ENCODE measurements around the gene DIPK1C. TPM values are rescaled to one million over a fixed set of nuclear protein-coding genes. Genes with fewer than 3 reads are reported as not detected.

DIPK1C gene
- total and polyA plus RNA-seq, 2 of the 4 experiments (the other 2 are of a cell fraction), result not detected

GRCh38 chr18:74492259-74492658, 35.2 kb upstream of the DIPK1C start:
- no peak overlapping the region for H3K14ac ChIP-seq (replicated peaks; ENCODE audit: low read depth, low read length)
- no peak overlapping the region for H3K4me3 ChIP-seq (ENCODE audit: insufficient read depth, low read depth, low read length)
- 67% methylated on average over 1 of the region's 3 CpGs; no CpG with 5 or more reads in 1 of the 2 experiments for WGBS, 2 experiments (ENCODE audit: extremely low coverage in 2 of 2, insufficient read length in 1 of 2)
- dilution Hi-C loops (cut with HindIII; ENCODE audit: low sequenced_read_pairs, unreplicated experiment), result no loop called here
- H3K9ac ChIP-seq (ENCODE audit: low read depth, low read length), result no peak overlapping the region
- no peak for TF ChIP-seq RCOR1 (IDR thresholded peaks at IDR 0.05; ENCODE audit: insufficient replicate concordance, low read length)
- TF ChIP-seq MAZ (IDR thresholded peaks at IDR 0.05; ENCODE audit: borderline replicate concordance, low read depth, low read length), result no peak
- no peak for TF ChIP-seq CEBPB (IDR thresholded peaks at IDR 0.05; ENCODE audit: low read depth, low read length)
- TF ChIP-seq RAD21 (IDR thresholded peaks at IDR 0.05; ENCODE audit: low read length), result no peak
- TF ChIP-seq POLR2A (IDR thresholded peaks at IDR 0.05; ENCODE audit: low read depth, low read length), result no peak
- TF ChIP-seq MXI1 (IDR thresholded peaks at IDR 0.05; ENCODE audit: borderline replicate concordance, low read depth, low read length), result no peak
- TF ChIP-seq SMC3 (IDR thresholded peaks at IDR 0.05; ENCODE audit: low read depth, low read length), result no peak
- TF ChIP-seq MAFK (IDR thresholded peaks at IDR 0.05; ENCODE audit: low read depth, low read length), result no peak
- no peak overlapping the region for H3K27ac ChIP-seq (ENCODE audit: insufficient read depth, low read length)
- ChIA-PET POLR2A (ENCODE audit: unreplicated experiment) (no interaction called here), CTCF (no interaction called here)
- no peak overlapping the region for H3K18ac ChIP-seq (ENCODE audit: low read depth, low read length)
- H2BK120ac ChIP-seq (ENCODE audit: low read depth, low read length), result no peak overlapping the region
- H3K36me3 ChIP-seq (ENCODE audit: control insufficient read depth, insufficient read depth, low read length), result no peaks in the 10 kb centered on the region
- no peak overlapping the region for H2BK15ac ChIP-seq (ENCODE audit: low read depth, low read length)
- in situ Hi-C loops (cut with MboI; ENCODE audit: low sequenced_read_pairs), result no loop called here
- no peak overlapping the region for H3K56ac ChIP-seq (ENCODE audit: extremely low read depth, insufficient read depth, low read length)
- peaks cover 5 to 8% of the 10 kb centered on the region in 2 experiments; a peak in 3 of 4 replicates for H3K79me1 ChIP-seq (ENCODE audit: low read depth in 1 of 2, low read length in 2 of 2)
- no peak overlapping the region for H4K91ac ChIP-seq (ENCODE audit: insufficient read depth, low read depth, low read length)
- intact Hi-C loops (cut with micrococcal nuclease), result no loop called here
- H3K27me3 ChIP-seq (ENCODE audit: control insufficient read depth, insufficient read depth, low read length), result peaks cover 2% of the 10 kb centered on the region; the same call in 1 of the 2 replicates
- H3K4ac ChIP-seq (ENCODE audit: low read depth, low read length), result no peak overlapping the region
- no peaks in the 10 kb centered on the region; the same call in 1 of the 2 replicates for H3K9me1 ChIP-seq (ENCODE audit: insufficient read depth, low read length)
- no peak for ATAC-seq (ENCODE audit: low read depth)
- no peak overlapping the region; the same call in 1 of the 2 replicates for H3K23ac ChIP-seq (ENCODE audit: low read depth, low read length)
- no peaks in the 10 kb centered on the region for H4K20me1 ChIP-seq (ENCODE audit: insufficient read depth, low read length)
- H2BK20ac ChIP-seq (ENCODE audit: low read depth, low read length), result no peak overlapping the region
- no peak overlapping the region for H2AK5ac ChIP-seq (ENCODE audit: low read depth, low read length)
- no peak overlapping the region for H4K5ac ChIP-seq (ENCODE audit: low read depth, low read length)
- H3K4me2 ChIP-seq (ENCODE audit: low read depth, low read length), result no peak overlapping the region
- peaks cover 3% of the 10 kb centered on the region; the same call in 1 of the 2 replicates for H3K9me3 ChIP-seq (ENCODE audit: control insufficient read depth, insufficient read depth, low read length)
- H2BK5ac ChIP-seq (ENCODE audit: low read depth, low read length, poor library complexity, severe bottlenecking), result no peak overlapping the region
- no peak for DNase-seq
- no peak overlapping the region for H4K8ac ChIP-seq (ENCODE audit: low read depth in 2 of 2, low read length in 2 of 2)
- H2AFZ ChIP-seq (replicated peaks; ENCODE audit: low read length, poor library complexity), result no peak overlapping the region
- H3K4me1 ChIP-seq (ENCODE audit: control insufficient read depth, insufficient read depth, low read length), result peaks cover 3% of the 10 kb centered on the region; the same call in 1 of the 2 replicates
- BruUV-seq (replicated peaks), result no TSS peak
- H2AK9ac ChIP-seq (replicated peaks; ENCODE audit: low read depth, low read length, poor library complexity), result no peak overlapping the region

Measured in IMR-90 (cell line).